ENCODE measurements around the gene PPM1D.
"Not testable (repeated sequence)": the region's sequence is repeated elsewhere in the genome, so short reads cannot be mapped to it uniquely, and the experiment has no call there.

GRCh38 chr17:60614247-60614646 is 14.3 kb downstream of the PPM1D start:
- not testable (repeated sequence) for TF ChIP-seq CTCF, POLR2A (IDR thresholded peaks at IDR 0.05)

Measured in thyroid gland (tissue), 4 donors.